Uterus (tissue), 4 donors: Measurements from ENCODE around the gene DTX4. TPM values are rescaled to one million over a fixed set of nuclear protein-coding genes. Genes with fewer than 3 reads are reported as not detected.

Experiments used
- DNase-seq, 2 donors: peaks; one replicate each; pipeline ENCODE4 v3.0.0-alpha.2; 2019 to 2020
- H3K27ac ChIP-seq, 2 donors: fragments of 200-600 bp; sonication (generic); 1 replicate in 1 of 2; 2 replicates in 1 of 2; pipeline ENCODE4 v1.5.1; 2016 to 2018
- H3K27me3 ChIP-seq, 2 donors: fragments of 200-600 bp; sonication (generic); one replicate each; pipeline ENCODE4 v1.5.1; 2018 to 2019; ENCODE audit warnings: control low read depth in 1 of 2
- H3K36me3 ChIP-seq, 2 donors: fragments of 200-600 bp; sonication (generic); one replicate each; pipeline ENCODE4 v1.5.1; 2019; ENCODE audit warnings: control low read depth in 1 of 2
- H3K4me1 ChIP-seq, 2 donors: fragments of 200-600 bp; sonication (generic); one replicate each; pipeline ENCODE4 v1.5.1; 2018 to 2019; ENCODE audit warnings: control low read depth in 1 of 2
- H3K4me3 ChIP-seq, 2 donors: fragments of 200-600 bp; sonication (generic); 1 replicate in 1 of 2; 2 replicates in 1 of 2; pipeline ENCODE4 v1.5.1; 2018 to 2019; ENCODE audit warnings: mild to moderate bottlenecking in 1 of 2
- H3K9me3 ChIP-seq, 2 donors: fragments of 200-600 bp; sonication (generic); one replicate each; pipeline ENCODE4 v1.5.1; 2019; ENCODE audit warnings: control low read depth in 1 of 2
- CTCF ChIP-seq, 4 experiments: fragments of 200-600 bp in 2 of 4; fragments of 450-650 bp in 2 of 4; sonication (generic) in 2 of 4; IDR thresholded peaks; one replicate each; pipeline ENCODE4 v1.5.1; 2016 to 2019; ENCODE audit warnings: antibody characterized with exemption in 4 of 4, mild to moderate bottlenecking in 2 of 4, moderate library complexity in 1 of 4
- POLR2A ChIP-seq, 2 donors: fragments of 450-650 bp; IDR thresholded peaks; one replicate each; pipeline ENCODE4 v1.6.1; 2016; ENCODE audit warnings: antibody characterized with exemption in 2 of 2, mild to moderate bottlenecking in 1 of 2, moderate library complexity in 1 of 2
- intact Hi-C: fragments of 100-400 bp; cut with DNase I; formaldehyde crosslinking; loops from one replicate; pipeline ENCODE4 v1.15.1; 2023; ENCODE audit warnings: low total_unique reads
- total RNA-seq, 4 donors: library from RNA; depleted of rRNA in 3 of 4; stranded (reverse); fragments of >200 nt in 3 of 4; gene quantifications; one replicate each; pipeline versions ENCODE4 v1.1.0 to v1.2.4, GENCODE V29; 2014 to 2023
- donor health status: DM: yes; HTN: yes; CAD: no.

DTX4 gene
- total RNA-seq, 4 donors from 2014 or later: 3.2 to 17.8 (median 9.2) TPM

DNA sequence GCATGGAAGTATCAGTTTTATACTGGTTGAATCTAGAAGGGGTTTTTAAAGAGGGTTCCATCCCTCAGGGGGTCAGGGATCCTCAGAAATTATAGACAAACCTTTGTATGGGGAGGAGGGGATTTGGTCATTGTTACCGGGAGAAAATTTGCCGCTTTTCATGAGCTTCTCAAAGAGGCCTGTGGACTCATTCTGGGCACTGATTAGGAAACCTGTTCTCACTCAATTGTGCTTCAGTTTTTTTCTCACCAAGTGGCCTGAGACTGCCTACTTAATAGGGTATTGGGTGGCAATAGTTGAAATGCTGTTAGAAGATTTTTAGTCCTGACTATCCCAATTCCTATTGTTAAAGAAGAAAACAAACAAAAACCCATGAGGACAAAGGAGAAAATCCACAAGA lies 26.8 kb downstream of the DTX4 start:
- no peaks in the 10 kb centered on the region for H3K36me3 ChIP-seq
- intact Hi-C loops: no loop called here
- no peak for DNase-seq
- H3K27me3 ChIP-seq: no peaks in the 10 kb centered on the region
- TF ChIP-seq CTCF (IDR thresholded peaks at IDR 0.05) (no peak), POLR2A (IDR thresholded peaks at IDR 0.05) (no peak)
- no peaks in the 10 kb centered on the region for H3K4me1 ChIP-seq
- no peak overlapping the region for H3K27ac ChIP-seq
- H3K9me3 ChIP-seq: no peaks in the 10 kb centered on the region
- H3K4me3 ChIP-seq: no peak overlapping the region

DNA sequence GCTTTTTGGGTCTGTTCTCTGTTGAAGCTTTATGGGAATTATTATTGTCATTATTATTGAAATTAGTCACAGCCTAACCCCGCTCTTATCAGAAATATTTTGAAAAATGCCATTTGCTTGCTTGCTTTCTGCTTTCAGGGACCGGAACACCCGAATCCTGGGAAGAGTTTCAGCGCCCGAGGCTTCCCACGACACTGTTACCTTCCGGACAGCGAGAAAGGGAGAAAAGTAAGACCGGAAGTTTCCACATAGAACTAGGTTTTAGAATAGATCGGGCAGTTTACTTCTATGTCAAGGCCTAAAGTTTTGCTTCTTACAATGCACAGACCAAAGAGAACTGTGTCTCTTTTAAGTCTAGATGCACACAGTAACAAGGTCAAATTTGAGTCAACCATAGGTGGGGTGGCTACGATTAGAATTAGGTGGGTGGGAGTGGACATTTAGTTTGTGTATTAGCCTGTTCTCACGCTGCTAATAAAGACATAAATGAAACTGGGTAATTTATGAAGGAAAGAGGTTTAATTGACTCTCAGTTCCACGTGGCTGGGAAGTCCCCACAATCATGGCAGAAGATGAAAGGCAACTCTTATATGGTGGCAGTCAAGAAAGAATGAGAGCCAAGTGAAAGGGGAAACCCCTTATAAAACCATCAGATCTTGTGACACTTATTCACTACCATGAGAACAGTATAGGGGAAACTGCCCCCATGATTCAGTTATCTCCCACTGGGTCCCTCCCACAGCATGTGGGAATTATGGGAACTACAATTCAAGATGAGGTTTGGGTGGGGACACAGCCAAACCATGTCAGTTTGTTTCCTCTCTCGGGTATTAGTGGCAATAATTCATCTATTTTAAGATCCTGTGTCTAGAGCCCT lies 27.9 kb downstream of the DTX4 start:
- Histone ChIP-seq H3K9me3 (no peaks in the 10 kb centered on the region), H3K27me3 (no peaks in the 10 kb centered on the region), H3K36me3 (no peaks in the 10 kb centered on the region), H3K4me1 (no peaks in the 10 kb centered on the region), H3K27ac (no peak overlapping the region), H3K4me3 (no peak overlapping the region)
- no peak for TF ChIP-seq POLR2A (IDR thresholded peaks at IDR 0.05)
- TF ChIP-seq CTCF (IDR thresholded peaks at IDR 0.05): no peak
- intact Hi-C loops: no loop called here
- DNase-seq: no peak

GRCh38 chr11:59200423-59200746 lies 28.5 kb downstream of the DTX4 start:
- H3K9me3 ChIP-seq: no peaks in the 10 kb centered on the region
- no peaks in the 10 kb centered on the region for H3K27me3 ChIP-seq
- no peaks in the 10 kb centered on the region for H3K36me3 ChIP-seq
- H3K4me1 ChIP-seq: no peaks in the 10 kb centered on the region
- no peak overlapping the region for H3K27ac ChIP-seq
- no peak overlapping the region for H3K4me3 ChIP-seq
- DNase-seq: no peak
- intact Hi-C loops: no loop called here
- no peak for TF ChIP-seq POLR2A (IDR thresholded peaks at IDR 0.05)
- no peak for TF ChIP-seq CTCF (IDR thresholded peaks at IDR 0.05)

GRCh38 chr11:59201353-59201752 lies 29.4 kb downstream of the DTX4 start:
- Histone ChIP-seq H3K27me3 (no peaks in the 10 kb centered on the region), H3K4me3 (no peak overlapping the region), H3K4me1 (no peaks in the 10 kb centered on the region), H3K27ac (no peak overlapping the region), H3K36me3 (no peaks in the 10 kb centered on the region), H3K9me3 (no peaks in the 10 kb centered on the region)
- TF ChIP-seq POLR2A (IDR thresholded peaks at IDR 0.05) (no peak), CTCF (IDR thresholded peaks at IDR 0.05) (no peak)
- no peak for DNase-seq
- intact Hi-C loops: no loop called here

DNA sequence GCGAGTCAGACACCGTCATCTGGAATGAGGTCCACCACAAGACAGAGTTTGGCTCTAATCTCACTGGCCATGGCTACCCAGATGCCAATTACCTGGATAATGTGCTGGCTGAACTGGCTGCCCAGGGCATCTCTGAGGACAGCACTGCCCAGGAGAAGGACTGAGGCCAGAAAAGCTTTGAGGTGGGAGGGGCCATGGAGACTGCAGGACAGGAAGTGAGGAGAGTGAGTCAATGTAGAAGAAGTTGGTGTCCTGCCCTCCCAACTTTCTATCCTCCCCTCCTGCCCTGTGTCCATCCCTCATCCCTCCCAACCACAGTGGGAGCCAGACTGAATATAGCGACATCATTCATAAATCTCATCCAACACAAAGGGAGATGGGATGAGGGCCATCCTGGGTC lies 32.8 kb downstream of the DTX4 start:
- intact Hi-C loops: loop anchor here (5.0 kb wide), 1 partner anchor 32 kb away; the partner anchor contains the start of gene DTX4
- Histone ChIP-seq H3K27ac (no peak overlapping the region), H3K4me1 (no peaks in the 10 kb centered on the region)

More for the DNA sequence above, 32.8 kb downstream of the DTX4 start:
- Histone ChIP-seq H3K36me3 (no peaks in the 10 kb centered on the region), H3K27me3 (no peaks in the 10 kb centered on the region), H3K9me3 (no peaks in the 10 kb centered on the region), H3K4me3 (no peak overlapping the region)
- TF ChIP-seq POLR2A (IDR thresholded peaks at IDR 0.05) (no peak), CTCF (IDR thresholded peaks at IDR 0.05) (no peak)
- no peak for DNase-seq
